SK-MEL-5 (cell line): Measurements from ENCODE around the gene CAMSAP1. TPM values are rescaled to one million over a fixed set of nuclear protein-coding genes. Genes with fewer than 3 reads are reported as not detected.

Experiments used
- DNase-seq: peaks from one replicate; pipeline ENCODE4 v3.0.0-alpha.2; 2016; ENCODE audit warnings: low read depth, low spot score
- in situ Hi-C: cut with HindIII; loops from 2 replicates; pipeline ENCODE4 v1.10.0; 2016; ENCODE audit warnings: low sequenced_read_pairs, high pct_unique_total_duplicates, low pct_unique_long_range_greater_than_20kb
- total RNA-seq: library from RNA; depleted of rRNA; stranded (reverse); fragments of >200 nt; shearing (Covaris generic); gene quantifications from 2 replicates; pipeline ENCODE4 v1.2.3, GENCODE V29; 2014

The CAMSAP1 gene
- total RNA-seq, 1 experiment from 2014 or later, result 14.7 TPM

DNA sequence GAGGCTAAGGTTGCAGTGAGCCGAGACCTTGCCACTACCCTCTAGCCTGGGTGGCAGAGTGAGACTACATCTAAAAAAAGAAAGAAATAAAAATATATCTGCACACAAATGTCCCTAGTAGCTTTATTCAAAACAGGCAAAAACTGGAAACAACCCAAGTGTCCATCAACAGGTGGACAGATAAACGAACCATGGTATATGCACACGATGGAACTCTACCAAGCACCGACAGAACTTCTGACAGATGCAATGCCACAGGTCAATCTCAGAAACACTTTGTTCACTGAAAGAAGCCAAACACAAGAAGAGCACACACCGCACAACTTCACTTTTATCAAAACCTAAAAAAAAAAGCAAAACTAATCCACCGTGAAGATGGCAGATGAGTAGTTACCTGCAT is 30.4 kb downstream of the CAMSAP1 start:
- no peak for DNase-seq
- in situ Hi-C loops, result no loop called here

DNA sequence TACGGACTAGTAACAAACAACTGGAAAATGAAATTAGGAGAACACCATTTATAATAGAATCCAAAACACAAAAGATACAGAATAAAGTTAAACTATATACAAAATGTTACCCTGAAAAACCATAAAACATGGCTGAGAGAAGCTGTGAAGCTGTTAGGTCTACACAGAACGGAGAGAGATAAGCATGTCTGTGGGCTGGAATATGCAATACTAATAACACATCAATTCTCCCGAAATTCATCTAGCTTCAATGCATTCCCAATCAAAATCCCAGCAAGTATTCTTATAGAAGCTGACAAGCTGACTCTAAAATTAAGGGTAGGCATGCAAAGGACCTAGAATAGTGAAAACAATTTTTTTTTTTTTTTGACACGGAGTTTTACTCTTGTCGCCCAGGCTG is 32.5 kb downstream of the CAMSAP1 start:
- in situ Hi-C loops, result no loop called here

DNA sequence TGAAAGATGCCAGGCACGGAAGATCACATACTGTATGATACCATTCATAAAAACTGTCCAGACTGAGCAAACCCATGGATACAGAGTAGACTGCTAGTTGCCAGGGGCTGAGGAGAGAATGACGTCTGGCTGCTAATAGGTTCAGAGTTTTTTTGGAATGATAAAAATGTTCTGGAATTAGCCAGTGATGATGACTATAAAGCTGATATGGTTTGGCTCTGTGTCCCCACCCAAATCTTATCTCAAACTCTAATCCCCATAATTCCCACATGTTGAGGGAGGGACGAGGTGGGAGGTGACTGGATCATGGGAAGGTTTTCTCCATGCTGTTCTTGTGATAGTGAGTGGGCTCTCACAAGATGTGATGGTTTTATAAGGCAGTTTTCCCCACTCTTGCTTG is 37.4 kb downstream of the CAMSAP1 start:
- in situ Hi-C loops, result no loop called here
- DNase-seq, result no peak

More for the DNA sequence above, 32.5 kb downstream of the CAMSAP1 start:
- no peak for DNase-seq

DNA sequence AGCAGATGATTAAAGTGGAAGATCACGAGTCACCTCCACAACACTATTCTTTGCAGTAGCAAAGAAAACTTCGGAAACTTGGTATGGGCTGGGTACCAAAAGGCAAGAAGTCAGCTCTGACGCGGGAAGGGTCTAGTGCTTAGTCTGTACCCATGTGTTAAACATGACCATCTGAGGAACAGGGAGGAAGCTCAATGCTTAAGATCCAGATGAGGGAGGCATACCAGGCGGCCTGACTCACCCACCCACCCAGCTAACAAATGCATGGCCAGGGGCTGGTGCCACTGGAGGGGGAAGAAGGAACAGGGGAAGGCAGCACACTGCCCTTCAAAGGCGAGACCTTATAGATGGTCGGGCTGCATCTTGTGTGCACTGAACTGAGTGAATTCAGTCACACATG is 41.8 kb downstream of the CAMSAP1 start:
- DNase-seq, result no peak
- in situ Hi-C loops, result no loop called here

DNA sequence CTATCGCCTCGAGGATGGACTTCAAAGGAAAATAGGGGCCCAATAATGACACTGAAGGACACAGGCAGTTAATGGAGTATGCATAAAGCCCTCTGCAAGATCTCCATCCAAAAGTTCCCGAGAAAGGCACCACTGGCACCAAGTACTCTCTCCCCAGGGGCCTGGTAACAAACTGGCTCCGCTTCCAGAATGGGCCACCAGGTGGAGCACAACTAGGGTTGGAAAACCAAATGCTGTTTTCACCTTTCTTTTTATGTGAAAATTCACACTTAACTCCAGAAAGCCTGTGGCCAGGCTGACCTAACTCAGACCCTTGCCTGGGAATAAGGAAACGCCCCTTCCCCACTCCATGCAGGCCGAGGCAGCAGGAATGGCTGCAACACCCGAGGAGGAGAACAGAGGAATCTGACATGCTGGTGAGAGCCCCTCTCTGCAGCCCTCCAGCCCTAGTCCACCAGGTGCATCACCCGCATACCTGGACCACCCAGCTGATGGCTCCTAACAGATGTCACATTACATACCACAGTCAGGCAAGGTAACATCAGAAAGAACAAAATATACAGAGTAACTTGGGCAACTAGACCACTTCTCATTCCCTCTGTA is 42.8 kb downstream of the CAMSAP1 start:
- DNase-seq, result peak; percentile 60
- in situ Hi-C loops, result no loop called here

DNA sequence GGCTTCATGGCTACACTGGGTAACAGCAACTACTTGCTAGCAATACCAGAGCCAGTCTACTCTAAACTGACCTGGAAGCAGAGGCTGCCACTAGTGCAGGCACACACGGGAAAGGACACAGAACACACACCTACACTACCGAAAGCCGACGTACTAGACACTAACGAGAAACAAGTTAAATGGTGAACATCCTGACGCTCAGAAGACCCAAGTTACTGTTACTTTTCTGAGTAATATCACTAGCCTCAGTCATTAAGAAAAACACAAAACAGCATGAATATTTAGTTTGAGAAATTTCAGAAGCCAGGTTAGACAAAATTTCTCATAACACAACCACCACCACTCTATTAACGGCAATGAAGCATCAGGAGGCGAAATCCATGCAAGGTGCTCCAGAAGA is 44.5 kb downstream of the CAMSAP1 start:
- in situ Hi-C loops, result no loop called here

DNA sequence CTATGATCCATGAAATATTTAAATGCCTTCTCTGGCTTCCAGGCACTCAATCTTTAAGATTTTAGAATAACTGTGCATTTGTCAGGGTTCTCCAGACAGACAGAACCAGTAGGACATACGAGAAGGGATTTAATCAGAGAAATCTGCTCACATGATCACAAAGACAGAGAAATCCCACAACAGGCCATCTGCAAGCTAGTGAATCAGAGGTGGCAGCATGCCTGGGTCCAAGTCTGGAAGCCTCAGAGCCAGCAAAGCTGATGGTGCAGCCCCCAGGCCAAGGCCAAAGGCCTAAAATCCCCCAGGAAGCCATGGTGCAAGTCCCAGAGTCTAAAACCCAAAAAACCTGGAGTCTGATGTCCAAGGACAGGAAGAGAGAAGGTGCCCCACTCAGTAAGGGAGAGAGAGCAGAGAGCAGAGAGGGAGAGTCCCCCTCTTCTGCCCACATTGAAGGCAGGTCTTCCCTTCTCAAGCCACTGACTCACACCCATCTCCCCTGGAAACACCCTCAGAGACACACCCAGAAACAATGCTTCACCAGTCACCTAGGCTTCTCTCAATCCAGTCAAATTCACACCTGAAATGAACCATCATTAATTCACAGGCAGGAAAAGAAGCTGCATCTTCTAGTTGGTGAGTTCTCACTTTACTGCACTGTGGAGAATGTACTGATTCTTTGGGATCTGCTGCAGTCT is 48.7 kb downstream of the CAMSAP1 start:
- no peak for DNase-seq
- in situ Hi-C loops, result no loop called here

More for the DNA sequence above, 44.5 kb downstream of the CAMSAP1 start:
- DNase-seq, result no peak

DNA sequence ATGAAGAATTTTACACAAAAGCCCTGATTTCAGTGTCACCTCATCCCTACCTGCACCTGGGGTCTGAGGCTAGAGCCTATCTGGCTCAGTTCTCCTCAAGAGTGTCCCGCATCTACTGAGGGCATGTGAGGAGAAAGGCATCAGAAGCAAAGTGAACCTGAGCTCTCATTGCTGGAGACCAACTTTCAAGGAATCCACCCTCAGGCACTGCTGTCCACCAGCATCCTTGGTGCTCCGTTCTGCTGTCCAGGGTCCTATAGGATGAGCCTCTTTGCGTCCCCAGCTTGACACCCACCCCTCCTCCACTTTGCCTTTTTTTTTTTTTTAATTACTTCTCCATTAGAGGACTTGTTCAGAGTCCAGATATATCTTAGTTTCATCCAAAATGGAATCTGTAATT is 49.5 kb downstream of the CAMSAP1 start:
- DNase-seq, result no peak
- in situ Hi-C loops, result no loop called here

DNA sequence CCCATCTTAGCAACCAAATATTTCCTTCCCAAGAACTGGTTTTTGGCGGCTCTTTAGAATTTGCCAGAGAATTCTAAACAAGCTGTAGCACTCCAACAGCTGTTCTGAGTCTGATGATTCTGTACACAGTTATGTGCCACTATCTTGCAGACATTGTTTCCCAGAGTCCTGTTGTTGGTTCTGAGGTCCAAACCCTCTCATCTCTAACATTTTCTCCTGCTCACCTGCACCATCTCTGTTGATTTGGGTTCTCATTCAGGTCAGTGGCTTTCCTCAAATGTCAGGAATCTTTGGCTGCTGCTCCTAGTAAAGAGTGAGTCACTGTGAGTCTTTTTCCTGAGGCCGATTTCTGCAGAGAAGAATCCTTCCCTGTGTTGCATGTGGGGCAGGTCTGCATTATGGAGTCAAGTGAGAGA is 50.0 kb downstream of the CAMSAP1 start:
- in situ Hi-C loops, result no loop called here
- peak; percentile 9 for DNase-seq

DNA sequence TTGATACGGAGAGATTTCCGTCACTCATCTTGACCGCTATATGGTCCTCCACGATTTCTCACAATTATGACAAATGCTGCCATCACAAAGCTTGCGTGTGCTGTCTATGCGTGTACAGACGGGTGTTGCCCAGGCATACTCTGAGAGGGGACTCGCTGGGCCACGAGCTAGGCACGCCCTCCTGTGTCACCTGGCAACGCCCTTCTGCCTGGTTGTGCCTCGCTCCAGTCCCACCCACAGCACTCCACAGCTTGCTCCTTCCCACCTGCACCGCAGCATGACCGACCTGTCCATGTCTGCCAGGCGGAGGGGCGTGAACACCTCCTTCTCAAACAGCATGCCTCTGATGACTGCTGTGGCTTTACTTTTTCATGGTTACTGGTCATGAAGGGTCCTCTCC is 55.6 kb downstream of the CAMSAP1 start:
- in situ Hi-C loops, result no loop called here
- no peak for DNase-seq

DNA sequence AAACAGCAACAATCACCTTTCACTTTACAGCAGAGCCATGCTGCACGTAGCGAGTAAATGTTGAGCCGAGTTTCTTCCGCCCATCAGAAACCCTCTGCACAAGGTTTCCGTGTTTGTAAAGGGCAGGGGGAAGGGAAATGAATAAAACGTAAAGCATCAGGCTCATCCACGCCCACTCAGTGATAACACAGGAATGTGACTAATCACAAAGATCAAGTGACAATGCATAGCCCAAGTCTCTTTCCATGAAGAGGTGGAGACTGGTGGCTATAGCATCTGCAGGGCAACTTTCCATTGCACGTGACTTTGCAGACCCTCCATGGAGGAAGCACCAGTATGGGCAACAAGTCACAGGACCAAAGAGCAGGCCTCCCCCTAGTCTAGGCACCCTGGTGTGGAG is 56.6 kb downstream of the CAMSAP1 start:
- no peak for DNase-seq
- in situ Hi-C loops, result no loop called here

DNA sequence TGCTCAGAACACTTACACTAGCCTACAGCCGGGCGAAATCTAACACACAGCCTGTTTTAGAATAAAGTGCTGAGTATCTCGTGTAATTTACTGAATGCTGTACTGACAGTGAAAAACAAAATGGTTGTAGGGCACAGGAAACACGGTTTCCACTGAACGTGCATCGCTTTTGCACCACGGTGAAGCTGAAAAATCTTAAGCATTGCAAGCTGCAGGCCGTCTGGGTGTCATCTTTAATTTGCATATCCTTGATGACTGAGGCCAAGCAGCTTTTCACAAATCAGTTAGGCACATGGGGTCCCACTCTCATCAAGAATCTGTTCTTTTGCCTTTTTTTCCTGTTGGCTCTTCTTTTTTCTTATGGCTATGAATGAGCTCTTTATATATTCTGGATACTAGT is 58.2 kb downstream of the CAMSAP1 start:
- in situ Hi-C loops, result no loop called here
- DNase-seq, result no peak

DNA sequence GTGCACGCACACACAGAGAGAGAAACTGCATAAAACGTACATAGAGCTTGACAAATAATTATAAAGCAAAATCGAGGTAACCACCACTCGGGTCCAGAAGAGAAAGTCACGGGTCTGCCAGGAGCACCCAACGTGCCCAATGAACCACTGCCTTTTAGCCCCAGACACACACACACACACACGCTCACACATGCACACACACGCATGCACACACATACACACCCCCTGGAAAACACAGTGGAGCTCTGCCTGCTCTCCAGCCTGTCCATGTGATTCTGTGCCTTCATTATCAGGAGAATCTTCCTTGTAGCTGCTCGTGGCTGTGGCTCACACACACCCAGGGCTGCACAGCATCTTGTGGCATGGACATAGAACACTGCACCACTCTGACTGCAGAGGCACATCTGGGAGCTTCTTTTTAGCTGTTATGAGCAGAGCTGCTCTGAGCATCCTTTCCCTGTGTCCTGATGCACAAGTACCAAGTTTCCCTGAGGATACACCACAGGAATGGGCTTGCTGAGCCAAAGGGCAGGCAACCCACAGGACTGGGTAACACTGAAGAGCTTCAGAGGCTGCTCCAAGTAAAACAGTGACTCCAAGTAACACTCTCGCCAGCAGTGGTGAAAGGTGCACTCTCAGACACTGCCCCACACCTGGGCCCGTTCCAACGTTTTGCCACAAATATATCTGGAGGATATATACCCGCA is 58.9 kb downstream of the CAMSAP1 start:
- DNase-seq, result no peak
- in situ Hi-C loops, result no loop called here

DNA sequence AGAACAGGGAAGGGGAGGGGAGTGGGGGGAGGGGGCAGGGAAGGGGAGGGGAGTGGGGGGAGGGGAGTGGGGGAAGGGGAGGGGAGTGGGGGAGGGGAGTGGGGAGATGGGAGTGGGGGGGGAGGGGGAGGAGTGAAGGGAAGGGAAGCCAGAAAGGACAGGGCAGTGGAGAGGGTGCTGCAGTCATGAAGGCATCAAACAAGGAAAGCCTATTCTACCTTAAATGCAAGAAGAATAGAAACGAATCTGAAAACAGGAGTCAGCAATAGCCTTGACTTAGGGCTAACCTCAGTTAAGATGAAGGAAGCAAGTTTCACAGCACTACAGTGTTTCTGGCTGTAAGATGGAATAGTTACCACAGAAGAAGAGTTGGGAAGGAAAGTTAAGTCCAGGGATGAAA is 59.5 kb downstream of the CAMSAP1 start:
- no peak for DNase-seq
- in situ Hi-C loops, result no loop called here

DNA sequence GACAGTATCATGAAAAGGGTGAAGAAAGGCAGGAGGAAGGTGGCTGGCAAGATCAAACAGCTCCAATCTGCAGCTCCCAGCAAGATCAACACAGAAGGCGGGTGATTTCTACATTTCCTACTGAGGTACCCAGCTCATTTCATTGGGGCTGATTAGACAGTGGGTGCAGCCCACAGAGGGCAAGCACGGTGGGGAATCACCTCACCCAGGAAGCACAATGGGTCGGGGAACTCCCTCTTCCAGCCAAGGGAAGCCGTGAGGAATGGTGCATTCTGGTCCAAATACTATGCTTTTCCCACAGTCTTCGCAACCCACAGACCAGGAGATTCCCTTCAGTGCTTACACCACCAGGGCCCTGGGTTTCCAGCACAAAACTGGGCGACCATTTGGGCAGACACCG is 66.8 kb downstream of the CAMSAP1 start:
- no peak for DNase-seq
- in situ Hi-C loops, result no loop called here

DNA sequence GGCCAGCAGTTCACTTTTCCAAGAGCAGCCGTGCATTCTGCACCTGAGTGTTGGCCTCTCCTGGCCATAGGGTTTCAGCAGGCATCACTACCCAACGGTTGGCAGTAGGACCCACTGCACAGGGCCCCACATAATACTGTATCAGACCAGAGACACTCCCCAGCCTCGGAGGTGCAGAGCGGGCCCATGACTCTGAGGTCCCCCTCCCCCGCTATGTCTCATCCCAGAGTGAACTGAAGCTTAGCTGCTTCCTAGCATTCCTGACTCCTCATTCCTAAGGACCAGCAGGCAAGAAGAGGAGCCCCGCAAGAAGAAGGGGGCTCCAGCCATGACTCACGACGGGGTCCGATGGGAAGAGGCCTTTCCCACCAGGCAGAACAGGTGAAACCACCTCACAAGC is 67.2 kb downstream of the CAMSAP1 start:
- in situ Hi-C loops, result no loop called here
- DNase-seq, result no peak

DNA sequence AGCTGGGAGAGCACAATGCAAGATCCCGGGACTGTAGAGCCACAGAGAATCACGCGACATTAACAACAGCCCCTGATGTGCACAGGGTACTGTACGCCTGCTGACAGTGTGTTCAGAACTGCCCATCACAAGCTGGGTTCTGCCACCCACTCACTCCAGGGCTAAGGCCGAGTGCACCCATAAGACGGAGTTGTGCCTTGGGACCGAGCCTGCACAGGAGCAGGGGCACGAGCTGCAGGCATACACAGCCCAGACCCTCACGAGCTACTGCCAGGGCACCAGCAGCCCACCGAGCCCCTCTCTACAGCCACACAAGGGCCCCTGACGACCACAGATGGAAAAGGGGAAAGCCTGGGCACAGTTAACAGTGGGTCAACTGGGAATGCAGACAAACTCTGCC is 67.8 kb downstream of the CAMSAP1 start:
- no peak for DNase-seq
- in situ Hi-C loops, result no loop called here

DNA sequence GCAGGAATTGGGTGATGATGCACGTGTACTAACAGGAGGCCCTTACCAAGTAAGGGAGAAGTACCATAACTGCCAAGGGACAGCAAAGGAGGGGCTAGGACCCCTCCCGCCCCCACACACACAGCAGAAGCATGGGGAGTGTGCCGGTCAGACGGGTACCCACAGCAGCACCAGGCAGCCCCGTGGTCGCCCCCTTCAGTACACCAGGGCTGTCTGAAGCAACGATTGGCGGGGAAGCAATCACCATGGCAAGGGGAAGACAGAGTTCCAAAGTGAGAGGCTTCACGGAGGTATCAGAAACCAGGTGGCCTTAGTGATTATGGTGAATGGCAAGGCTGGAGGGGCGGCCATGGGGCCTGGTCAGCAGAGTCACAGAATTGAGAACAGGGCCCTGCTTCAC is 72.2 kb downstream of the CAMSAP1 start:
- in situ Hi-C loops, result no loop called here

DNA sequence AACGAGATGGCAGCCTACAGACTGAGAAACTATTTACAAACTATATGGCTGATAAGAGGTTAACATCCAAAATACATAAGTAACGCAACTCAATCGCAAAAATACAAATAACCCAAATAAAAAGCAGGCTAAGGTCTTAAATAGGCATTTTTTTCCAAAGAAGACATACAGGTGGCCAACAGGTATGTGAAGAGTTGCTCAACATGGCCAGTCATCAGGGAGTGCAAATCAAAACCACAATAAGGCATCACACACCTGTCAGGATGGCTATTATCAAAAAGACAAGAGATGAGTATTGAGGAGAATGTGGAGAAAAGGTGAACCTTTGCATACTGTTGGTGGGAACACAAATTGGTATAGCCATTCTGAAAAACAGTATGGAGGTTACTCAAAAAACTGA is 73.5 kb downstream of the CAMSAP1 start:
- no peak for DNase-seq

More for the DNA sequence above, 72.2 kb downstream of the CAMSAP1 start:
- DNase-seq, result no peak

More for the DNA sequence above, 73.5 kb downstream of the CAMSAP1 start:
- in situ Hi-C loops, result no loop called here
